Kidney (tissue), 14 donors: ENCODE data around the gene EDN1. TPM values are rescaled to one million over a fixed set of nuclear protein-coding genes. Genes with fewer than 3 reads are reported as not detected.

Source experiments
- DNase-seq, 5 donors: peaks; one replicate each; pipeline ENCODE4 v3.0.0-alpha.2; 2013 to 2020
- FAIRE-seq: peaks from 2 replicates; lab custom pipeline; 2012; peaks lifted over from hg19 to GRCh38; lab: Jason Lieb, UNC
- H3K27ac ChIP-seq, 2 donors: one replicate each; pipeline ENCODE4 v1.7.0; 2013; ENCODE audit warnings: low read depth in 2 of 2, low read length in 2 of 2, inconsistent platforms in 1 of 2
- H3K27me3 ChIP-seq: one replicate; pipeline ENCODE4 v1.7.1; 2013; ENCODE audit warnings: low read length, inconsistent platforms; ENCODE audit not compliant: control insufficient read depth, insufficient read depth
- H3K36me3 ChIP-seq, 3 donors: one replicate each; pipeline versions ENCODE4 v1.7.0 to v1.7.1; 2013; ENCODE audit warnings: low read length in 3 of 3, control low read depth in 1 of 3, inconsistent platforms in 1 of 3; ENCODE audit not compliant: insufficient read depth in 3 of 3, control insufficient read depth in 2 of 3
- H3K4me1 ChIP-seq, 3 donors: one replicate each; pipeline versions ENCODE4 v1.7.0 to v1.7.1; 2013; ENCODE audit warnings: low read length in 3 of 3, inconsistent platforms in 1 of 3, low read depth in 1 of 3; ENCODE audit not compliant: control insufficient read depth in 2 of 3, insufficient read depth in 2 of 3
- H3K4me3 ChIP-seq, 3 donors: one replicate each; pipeline versions ENCODE4 v1.7.0 to v1.8.1; 2013; ENCODE audit warnings: low read length in 3 of 3, control low read depth in 1 of 3, inconsistent platforms in 1 of 3
- H3K9ac ChIP-seq, 3 donors: one replicate each; pipeline versions ENCODE4 v1.7.0 to v1.7.1; 2013; ENCODE audit warnings: low read length in 3 of 3, control low read depth in 1 of 3, inconsistent platforms in 1 of 3
- H3K9me3 ChIP-seq, 3 donors: one replicate each; pipeline versions ENCODE4 v1.7.0 to v1.7.1; 2013; ENCODE audit warnings: low read length in 3 of 3, control low read depth in 1 of 3, inconsistent platforms in 1 of 3; ENCODE audit not compliant: control insufficient read depth in 2 of 3, insufficient read depth in 1 of 3
- CTCF ChIP-seq: IDR thresholded peaks from 3 replicates; pipeline ENCODE4 v1.5.1; 2012; ENCODE audit warnings: mild to moderate bottlenecking, moderate library complexity, borderline replicate concordance; ENCODE audit not compliant: insufficient read depth; ENCODE audit errors: extremely low read depth
- intact Hi-C: fragments of 100-400 bp; cut with DNase I; formaldehyde crosslinking; loops from one replicate; pipeline ENCODE4 v1.11.1; 2022
- polyA plus RNA-seq: library from polyadenylated mRNA; stranded (reverse); fragments of 350-450 nt; fragmentation: Illumina TruSeq; extraction: RNeasy Lipid Tissue Mini Kit (QIAGEN cat#74804); gene quantifications from one replicate; pipeline ENCODE4 v1.2.3, GENCODE V29; 2014; ENCODE audit warnings: low read depth, low replicate concordance; ENCODE audit not compliant: insufficient read depth
- total RNA-seq: library from RNA; stranded (reverse); fragmentation: NEBNext Ultra II Directional; extraction: Animal tissue kit (Norgen Biotek cat#: 25700); gene quantifications from one replicate; pipeline ENCODE4 v1.2.1, GENCODE V29; 2021
- donor health status: control.
- donor health status: control.
- donor health status: control.
- donor health status: control.
- donor health status: control.
- donor health status: DM: yes; HTN: yes; CAD: no.
- donor health status: Normal renal cell carcinoma (clear cell type).

Gene EDN1
- total and polyA plus RNA-seq, 2 donors from 2014 or later, result 3.4 to 16.6 TPM

GRCh38 chr6:12245360-12245759 is 44.8 kb upstream of the EDN1 start:
- no peak overlapping the region for H3K4me3 ChIP-seq
- no peaks in the 10 kb centered on the region for H3K4me1 ChIP-seq
- H3K36me3 ChIP-seq, result no peaks in the 10 kb centered on the region
- TF ChIP-seq CTCF, result no peak
- H3K27me3 ChIP-seq, result no peaks in the 10 kb centered on the region
- no peak overlapping the region for H3K27ac ChIP-seq
- H3K9me3 ChIP-seq, result no peaks in the 10 kb centered on the region
- no peak for FAIRE-seq
- no peak for DNase-seq
- intact Hi-C loops, result no loop called here
- H3K9ac ChIP-seq, result no peak overlapping the region

GRCh38 chr6:12245763-12246718 is 44.1 kb upstream of the EDN1 start:
- FAIRE-seq, result no peak
- Histone ChIP-seq H3K36me3 (no peaks in the 10 kb centered on the region), H3K27me3 (no peaks in the 10 kb centered on the region), H3K27ac (no peak overlapping the region), H3K9me3 (no peaks in the 10 kb centered on the region), H3K4me3 (no peak overlapping the region), H3K4me1 (no peaks in the 10 kb centered on the region), H3K9ac (no peak overlapping the region)
- no peak for TF ChIP-seq CTCF
- intact Hi-C loops, result no loop called here
- no peak for DNase-seq

DNA sequence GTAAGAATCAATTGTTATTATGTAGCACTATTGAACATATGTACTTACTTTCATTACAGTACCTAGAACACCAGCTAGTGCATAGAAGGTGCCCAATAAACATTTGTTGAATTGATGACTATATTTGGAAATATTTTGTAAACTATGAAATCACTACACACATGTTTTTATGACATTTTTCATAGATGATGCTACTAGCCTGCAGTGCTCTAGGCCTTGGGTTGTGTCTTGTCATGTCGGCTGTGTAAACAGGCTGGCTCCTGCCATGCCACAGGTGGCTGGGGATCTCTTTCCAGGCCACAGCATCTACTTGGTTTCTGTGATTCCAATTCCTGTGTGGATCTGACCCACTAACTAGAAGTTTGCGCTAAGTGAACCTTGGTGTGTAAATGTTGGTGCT is 43.3 kb upstream of the EDN1 start:
- no peak overlapping the region for H3K9ac ChIP-seq
- no peaks in the 10 kb centered on the region for H3K9me3 ChIP-seq
- no peak for DNase-seq
- no peak for FAIRE-seq
- H3K4me3 ChIP-seq, result no peak overlapping the region
- H3K36me3 ChIP-seq, result no peaks in the 10 kb centered on the region
- H3K4me1 ChIP-seq, result no peaks in the 10 kb centered on the region
- intact Hi-C loops, result no loop called here
- no peak overlapping the region for H3K27ac ChIP-seq
- no peak for TF ChIP-seq CTCF
- H3K27me3 ChIP-seq, result no peaks in the 10 kb centered on the region
